Measurements from ENCODE around the gene NAXD. TPM values are rescaled to one million over a fixed set of nuclear protein-coding genes. Genes with fewer than 3 reads are reported as not detected.

NAXD gene
- total and polyA plus RNA-seq, 10 of the 15 experiments (the other 5 are each of a cell fraction or from before 2014, with no cell fraction given) = 1.5 to 36.2 (median 23.8) TPM

DNA sequence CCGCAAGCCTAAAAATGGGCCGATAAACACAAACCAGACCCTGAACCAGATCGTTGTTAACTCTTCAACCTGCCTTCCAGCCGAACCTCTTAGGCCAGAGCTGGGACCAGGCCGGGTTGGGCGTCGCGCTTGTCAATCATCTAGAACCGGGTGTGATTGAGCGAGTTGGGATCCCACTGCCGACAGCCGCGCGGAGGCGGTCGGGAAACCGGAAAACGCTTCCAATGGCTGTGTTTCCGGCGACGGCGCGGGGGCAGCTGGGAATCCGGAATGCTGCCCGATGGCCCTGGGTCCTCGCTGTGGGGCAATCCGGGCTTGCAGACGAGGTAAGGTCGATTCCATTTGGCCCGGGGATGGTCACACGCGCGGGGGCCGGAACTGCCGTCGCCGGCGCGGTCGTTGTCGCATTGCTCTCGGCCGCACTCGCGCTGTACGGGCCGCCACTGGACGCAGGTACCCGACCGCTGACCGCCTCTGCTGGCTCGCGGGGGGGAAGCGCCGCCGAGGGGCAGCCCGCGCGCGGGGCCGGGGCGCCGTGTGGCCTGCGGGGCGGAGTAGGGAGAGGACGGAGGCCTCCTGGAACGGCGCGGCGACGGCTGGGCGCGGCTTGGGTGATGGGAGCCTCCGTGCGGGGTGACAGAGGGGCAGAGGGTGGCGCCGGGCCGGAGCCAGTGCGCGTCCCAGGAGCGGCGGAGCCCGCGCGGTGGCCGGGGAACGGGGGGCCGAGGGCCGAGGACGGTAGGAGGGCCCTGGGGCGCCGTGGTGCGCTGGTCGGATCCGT lies at the start of gene NAXD (continued):
- TF ChIP-seq, protein P1, sequence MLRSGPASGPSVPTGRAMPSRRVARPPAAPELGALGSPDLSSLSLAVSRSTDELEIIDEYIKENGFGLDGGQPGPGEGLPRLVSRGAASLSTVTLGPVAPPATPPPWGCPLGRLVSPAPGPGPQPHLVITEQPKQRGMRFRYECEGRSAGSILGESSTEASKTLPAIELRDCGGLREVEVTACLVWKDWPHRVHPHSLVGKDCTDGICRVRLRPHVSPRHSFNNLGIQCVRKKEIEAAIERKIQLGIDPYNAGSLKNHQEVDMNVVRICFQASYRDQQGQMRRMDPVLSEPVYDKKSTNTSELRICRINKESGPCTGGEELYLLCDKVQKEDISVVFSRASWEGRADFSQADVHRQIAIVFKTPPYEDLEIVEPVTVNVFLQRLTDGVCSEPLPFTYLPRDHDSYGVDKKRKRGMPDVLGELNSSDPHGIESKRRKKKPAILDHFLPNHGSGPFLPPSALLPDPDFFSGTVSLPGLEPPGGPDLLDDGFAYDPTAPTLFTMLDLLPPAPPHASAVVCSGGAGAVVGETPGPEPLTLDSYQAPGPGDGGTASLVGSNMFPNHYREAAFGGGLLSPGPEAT (IDR thresholded peaks at IDR 0.05; ENCODE audit: low read depth) = peak; percentile 57
- TF ChIP-seq, protein P2, sequence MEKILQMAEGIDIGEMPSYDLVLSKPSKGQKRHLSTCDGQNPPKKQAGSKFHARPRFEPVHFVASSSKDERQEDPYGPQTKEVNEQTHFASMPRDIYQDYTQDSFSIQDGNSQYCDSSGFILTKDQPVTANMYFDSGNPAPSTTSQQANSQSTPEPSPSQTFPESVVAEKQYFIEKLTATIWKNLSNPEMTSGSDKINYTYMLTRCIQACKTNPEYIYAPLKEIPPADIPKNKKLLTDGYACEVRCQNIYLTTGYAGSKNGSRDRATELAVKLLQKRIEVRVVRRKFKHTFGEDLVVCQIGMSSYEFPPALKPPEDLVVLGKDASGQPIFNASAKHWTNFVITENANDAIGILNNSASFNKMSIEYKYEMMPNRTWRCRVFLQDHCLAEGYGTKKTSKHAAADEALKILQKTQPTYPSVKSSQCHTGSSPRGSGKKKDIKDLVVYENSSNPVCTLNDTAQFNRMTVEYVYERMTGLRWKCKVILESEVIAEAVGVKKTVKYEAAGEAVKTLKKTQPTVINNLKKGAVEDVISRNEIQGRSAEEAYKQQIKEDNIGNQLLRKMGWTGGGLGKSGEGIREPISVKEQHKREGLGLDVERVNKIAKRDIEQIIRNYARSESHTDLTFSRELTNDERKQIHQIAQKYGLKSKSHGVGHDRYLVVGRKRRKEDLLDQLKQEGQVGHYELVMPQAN (conservative IDR thresholded peaks at IDR 0.05) = peak; percentile 82

DNA sequence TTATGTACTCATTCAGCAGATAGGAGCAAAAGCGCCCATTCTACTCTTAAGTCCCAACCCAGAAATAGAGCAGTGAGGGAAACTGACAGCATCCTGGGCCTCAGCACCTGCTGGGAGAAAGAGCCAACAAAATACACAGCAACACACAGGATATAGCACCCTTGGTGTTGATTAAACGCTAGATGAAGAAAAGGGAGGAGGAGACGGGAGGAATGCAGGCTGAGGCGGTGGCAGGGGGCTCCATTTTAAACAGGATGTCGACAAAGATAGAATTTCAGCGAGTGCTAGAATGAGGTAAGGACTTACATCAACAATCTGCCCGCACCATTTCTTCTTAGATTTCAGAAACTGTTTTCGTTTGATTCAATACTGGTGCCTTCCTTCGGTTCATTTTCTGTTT lies 49.2 kb upstream of the NAXD start:
- in situ Hi-C loops (cut with MboI) (no loop called here), intact Hi-C loops (cut with micrococcal nuclease; ENCODE audit: unreplicated experiment) (loop anchor here (10.0 kb wide), 1 partner anchor 431 kb away; no protein-coding TSS in a partner anchor)
- WGBS (ENCODE audit: insufficient coverage, insufficient replicate concordance, low lambda C conversion rate, missing lambda C conversion rate) = 90% methylated on average over 7 of the region's 9 CpGs
- SMC1A ChIA-PET (ENCODE audit: uncharacterized antibody, unreplicated experiment) = interaction anchor here (0.6 to 1.1 kb wide), 3 partner anchors 13 to 110 kb away, joined by 3 to 4 read pairs (median 3); no protein-coding TSS in a partner anchor
- Histone ChIP-seq H3K27ac (ENCODE audit: control insufficient read depth, insufficient read depth) (no peak overlapping the region), H3K27me3 (replicated peaks in 1 of 2; ENCODE audit: control insufficient read depth in 2 of 2, insufficient read depth in 2 of 2, low read length in 1 of 2) (no peaks in the 10 kb centered on the region), H3K9ac (ENCODE audit: control insufficient read depth, insufficient read depth, low read length) (no peak overlapping the region), H3K4me1 (ENCODE audit: control insufficient read depth, insufficient read depth, low read length) (peaks cover 2% of the 10 kb centered on the region; the same call in 1 of the 2 replicates), H4K20me1 (ENCODE audit: control insufficient read depth, insufficient read depth) (no peaks in the 10 kb centered on the region), H2AFZ (ENCODE audit: control insufficient read depth, low read depth, low read length) (no peak overlapping the region), H3K4me3 (no peak overlapping the region), H3K36me3 (ENCODE audit: control insufficient read depth in 2 of 2, insufficient read depth in 2 of 2, low read length in 1 of 2) (no peaks in the 10 kb centered on the region), H3K4me2 (ENCODE audit: control insufficient read depth, insufficient read depth) (no peak overlapping the region), H3K79me2 (ENCODE audit: control insufficient read depth, insufficient read depth, low read length) (no peaks in the 10 kb centered on the region; the same call in 1 of the 2 replicates), H3K9me3 (replicated peaks; ENCODE audit: control insufficient read depth, insufficient read depth, low read length) (no peaks in the 10 kb centered on the region)
- BruUV-seq (replicated peaks) = no TSS peak
- CTCF ChIA-PET = interaction anchor here (2.2 kb wide), 1 partner anchor 29 kb away, joined by 7 read pairs; no protein-coding TSS in a partner anchor
- no peak for FAIRE-seq
- POLR2A ChIA-PET = no interaction called here
- DNase-seq (ENCODE audit: low read depth, low spot score) = no peak
- no peak for ATAC-seq
- RAD21 ChIA-PET (ENCODE audit: unreplicated experiment) = no interaction called here
- no peak for TF ChIP-seq KDM1A (IDR thresholded peaks at IDR 0.05; ENCODE audit: borderline replicate concordance)
- TF ChIP-seq ZBED1 (IDR thresholded peaks at IDR 0.05; ENCODE audit: borderline replicate concordance) = no peak
- TF ChIP-seq PML (IDR thresholded peaks at IDR 0.05; ENCODE audit: low read length) = no peak
- TF ChIP-seq SPI1 (IDR thresholded peaks at IDR 0.05; ENCODE audit: borderline replicate concordance, insufficient read depth, low read depth, low read length) = no peak
- TF ChIP-seq RCOR1 (conservative IDR thresholded peaks at IDR 0.05; ENCODE audit: low read depth, low read length) = no peak
- TF ChIP-seq NBN (IDR thresholded peaks at IDR 0.05) = no peak
- TF ChIP-seq HDGF (IDR thresholded peaks at IDR 0.05) = no peak
- TF ChIP-seq IRF4 (IDR thresholded peaks at IDR 0.05; ENCODE audit: low read depth, low read length) = no peak
- no peak for TF ChIP-seq NR2C2 (IDR thresholded peaks at IDR 0.05; ENCODE audit: borderline replicate concordance, control insufficient read depth, insufficient read length, low read depth)
- no peak for TF ChIP-seq ASH2L (IDR thresholded peaks at IDR 0.05; ENCODE audit: borderline replicate concordance, low read depth)
- TF ChIP-seq SMAD1 (IDR thresholded peaks at IDR 0.05; ENCODE audit: low read depth, partially characterized antibody) = no peak
- TF ChIP-seq ZNF384 (IDR thresholded peaks at IDR 0.05; ENCODE audit: borderline replicate concordance, low read depth, low read length) = no peak
- TF ChIP-seq GATAD2B (conservative IDR thresholded peaks at IDR 0.05; ENCODE audit: low read depth) = no peak
- no peak for TF ChIP-seq SUPT20H (IDR thresholded peaks at IDR 0.05; ENCODE audit: borderline replicate concordance, control insufficient read depth, low read depth, low read length)
- no peak for TF ChIP-seq STAT1 (conservative IDR thresholded peaks at IDR 0.05)
- TF ChIP-seq, protein P3, sequence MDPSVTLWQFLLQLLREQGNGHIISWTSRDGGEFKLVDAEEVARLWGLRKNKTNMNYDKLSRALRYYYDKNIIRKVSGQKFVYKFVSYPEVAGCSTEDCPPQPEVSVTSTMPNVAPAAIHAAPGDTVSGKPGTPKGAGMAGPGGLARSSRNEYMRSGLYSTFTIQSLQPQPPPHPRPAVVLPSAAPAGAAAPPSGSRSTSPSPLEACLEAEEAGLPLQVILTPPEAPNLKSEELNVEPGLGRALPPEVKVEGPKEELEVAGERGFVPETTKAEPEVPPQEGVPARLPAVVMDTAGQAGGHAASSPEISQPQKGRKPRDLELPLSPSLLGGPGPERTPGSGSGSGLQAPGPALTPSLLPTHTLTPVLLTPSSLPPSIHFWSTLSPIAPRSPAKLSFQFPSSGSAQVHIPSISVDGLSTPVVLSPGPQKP (IDR thresholded peaks at IDR 0.05; ENCODE audit: low read depth, low read length) = no peak
- TF ChIP-seq KLF5 (IDR thresholded peaks at IDR 0.05; ENCODE audit: partially characterized antibody) = no peak
